Tibial nerve (tissue), 4 donors: ENCODE results near the gene CEACAM3.

Source experiments
- EP300 ChIP-seq, 2 donors: sonication (generic); formaldehyde crosslinking; IDR thresholded peaks; one replicate each; pipeline ENCODE4 v1.6.1; 2017; ENCODE audit warnings: antibody characterized with exemption in 2 of 2, mild to moderate bottlenecking in 1 of 2
- POLR2A ChIP-seq, 2 donors: fragments of 450-650 bp; IDR thresholded peaks; one replicate each; pipeline ENCODE4 v1.6.1; 2017; ENCODE audit warnings: antibody characterized with exemption in 2 of 2, mild to moderate bottlenecking in 2 of 2, moderate library complexity in 2 of 2
- TF ChIP-seq, protein P1 (sequence below), 5 experiments: fragments of 200-600 bp in 3 of 5; fragments of 450-650 bp in 2 of 5; sonication (generic) in 3 of 5; IDR thresholded peaks; one replicate each; pipeline ENCODE4 v1.5.1; 2016 to 2019; ENCODE audit warnings: antibody characterized with exemption in 5 of 5, mild to moderate bottlenecking in 3 of 5, moderate library complexity in 2 of 5

DNA sequence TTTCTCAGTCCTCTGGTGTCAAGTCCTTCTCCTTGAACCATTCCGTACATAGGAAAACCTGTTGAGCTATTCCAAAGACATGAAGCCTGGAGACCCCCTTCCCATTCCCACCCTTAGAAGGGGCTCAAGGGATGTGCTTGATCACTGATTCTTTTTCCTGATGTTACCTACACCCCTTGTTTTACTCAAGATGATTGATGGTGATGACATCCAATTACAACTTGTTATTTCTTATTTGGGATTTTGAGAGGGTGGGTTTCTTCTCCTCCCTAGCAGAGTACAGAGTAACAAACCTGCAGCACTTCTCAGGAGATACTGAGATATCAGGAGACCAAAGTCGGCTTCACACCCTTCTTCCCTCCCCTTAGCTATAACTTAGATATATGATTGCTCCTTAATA is 57.0 kb downstream of the CEACAM3 start:
- TF ChIP-seq, protein P1, sequence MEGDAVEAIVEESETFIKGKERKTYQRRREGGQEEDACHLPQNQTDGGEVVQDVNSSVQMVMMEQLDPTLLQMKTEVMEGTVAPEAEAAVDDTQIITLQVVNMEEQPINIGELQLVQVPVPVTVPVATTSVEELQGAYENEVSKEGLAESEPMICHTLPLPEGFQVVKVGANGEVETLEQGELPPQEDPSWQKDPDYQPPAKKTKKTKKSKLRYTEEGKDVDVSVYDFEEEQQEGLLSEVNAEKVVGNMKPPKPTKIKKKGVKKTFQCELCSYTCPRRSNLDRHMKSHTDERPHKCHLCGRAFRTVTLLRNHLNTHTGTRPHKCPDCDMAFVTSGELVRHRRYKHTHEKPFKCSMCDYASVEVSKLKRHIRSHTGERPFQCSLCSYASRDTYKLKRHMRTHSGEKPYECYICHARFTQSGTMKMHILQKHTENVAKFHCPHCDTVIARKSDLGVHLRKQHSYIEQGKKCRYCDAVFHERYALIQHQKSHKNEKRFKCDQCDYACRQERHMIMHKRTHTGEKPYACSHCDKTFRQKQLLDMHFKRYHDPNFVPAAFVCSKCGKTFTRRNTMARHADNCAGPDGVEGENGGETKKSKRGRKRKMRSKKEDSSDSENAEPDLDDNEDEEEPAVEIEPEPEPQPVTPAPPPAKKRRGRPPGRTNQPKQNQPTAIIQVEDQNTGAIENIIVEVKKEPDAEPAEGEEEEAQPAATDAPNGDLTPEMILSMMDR (IDR thresholded peaks at IDR 0.05) = no peak
- no peak for TF ChIP-seq POLR2A (IDR thresholded peaks at IDR 0.05)
- TF ChIP-seq EP300 (IDR thresholded peaks at IDR 0.05) = no peak
